WI38 (cell line): ENCODE results near the gene MCUR1.

Experiments
- H3K4me3 ChIP-seq: 2 replicates; pipeline ENCODE4 v1.5.1; 2011; ENCODE audit warnings: low read depth, mild to moderate bottlenecking, control low read depth, low read length
- TF ChIP-seq, protein P1 (sequence below): IDR thresholded peaks from 2 replicates; pipeline ENCODE4 v1.5.1; 2012; ENCODE audit warnings: low read depth, mild to moderate bottlenecking, control low read depth, low read length

The MCUR1 gene

DNA sequence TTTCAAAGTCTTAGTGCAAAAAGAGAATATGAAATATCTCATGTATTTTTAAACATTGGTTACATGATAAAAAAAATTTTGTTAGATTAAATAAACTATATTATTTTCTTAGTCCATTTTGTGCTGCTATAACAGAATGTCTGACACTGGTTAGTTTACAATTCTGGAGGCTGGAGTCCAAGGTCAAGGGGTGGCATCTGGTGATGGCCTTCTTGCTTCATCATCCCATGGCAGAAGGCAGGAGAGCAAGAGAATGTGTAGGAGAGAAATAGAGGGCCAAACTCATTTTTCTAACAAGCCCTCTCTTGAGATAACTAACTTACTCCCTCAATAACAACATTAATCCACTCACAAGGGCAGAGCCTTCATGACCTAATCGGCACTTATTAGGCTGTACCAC is 11.5 kb upstream of the MCUR1 start:
- TF ChIP-seq, protein P1, sequence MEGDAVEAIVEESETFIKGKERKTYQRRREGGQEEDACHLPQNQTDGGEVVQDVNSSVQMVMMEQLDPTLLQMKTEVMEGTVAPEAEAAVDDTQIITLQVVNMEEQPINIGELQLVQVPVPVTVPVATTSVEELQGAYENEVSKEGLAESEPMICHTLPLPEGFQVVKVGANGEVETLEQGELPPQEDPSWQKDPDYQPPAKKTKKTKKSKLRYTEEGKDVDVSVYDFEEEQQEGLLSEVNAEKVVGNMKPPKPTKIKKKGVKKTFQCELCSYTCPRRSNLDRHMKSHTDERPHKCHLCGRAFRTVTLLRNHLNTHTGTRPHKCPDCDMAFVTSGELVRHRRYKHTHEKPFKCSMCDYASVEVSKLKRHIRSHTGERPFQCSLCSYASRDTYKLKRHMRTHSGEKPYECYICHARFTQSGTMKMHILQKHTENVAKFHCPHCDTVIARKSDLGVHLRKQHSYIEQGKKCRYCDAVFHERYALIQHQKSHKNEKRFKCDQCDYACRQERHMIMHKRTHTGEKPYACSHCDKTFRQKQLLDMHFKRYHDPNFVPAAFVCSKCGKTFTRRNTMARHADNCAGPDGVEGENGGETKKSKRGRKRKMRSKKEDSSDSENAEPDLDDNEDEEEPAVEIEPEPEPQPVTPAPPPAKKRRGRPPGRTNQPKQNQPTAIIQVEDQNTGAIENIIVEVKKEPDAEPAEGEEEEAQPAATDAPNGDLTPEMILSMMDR = no peak
- H3K4me3 ChIP-seq = no peak overlapping the region

DNA sequence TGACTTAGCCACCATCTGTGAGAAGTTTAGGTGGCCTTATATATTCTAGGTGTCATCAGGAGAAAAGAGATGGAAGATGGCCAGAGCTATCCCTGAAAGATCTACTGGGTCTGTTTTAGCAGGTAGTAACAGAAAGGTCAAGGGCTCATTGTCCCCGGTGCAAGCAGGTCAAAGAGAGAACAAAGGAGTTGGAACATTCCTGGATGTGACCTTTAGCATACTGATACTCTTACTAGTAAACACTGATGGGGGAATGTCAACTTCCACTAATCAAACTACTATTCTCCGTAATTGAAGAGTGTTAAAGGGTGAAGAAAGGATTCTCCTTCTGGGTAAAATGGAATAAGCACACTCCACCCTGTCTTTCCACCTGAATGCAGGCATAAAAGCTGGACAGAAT is 4.0 kb upstream of the MCUR1 start:
- TF ChIP-seq, protein P1 = no peak
- no peak overlapping the region for H3K4me3 ChIP-seq

DNA sequence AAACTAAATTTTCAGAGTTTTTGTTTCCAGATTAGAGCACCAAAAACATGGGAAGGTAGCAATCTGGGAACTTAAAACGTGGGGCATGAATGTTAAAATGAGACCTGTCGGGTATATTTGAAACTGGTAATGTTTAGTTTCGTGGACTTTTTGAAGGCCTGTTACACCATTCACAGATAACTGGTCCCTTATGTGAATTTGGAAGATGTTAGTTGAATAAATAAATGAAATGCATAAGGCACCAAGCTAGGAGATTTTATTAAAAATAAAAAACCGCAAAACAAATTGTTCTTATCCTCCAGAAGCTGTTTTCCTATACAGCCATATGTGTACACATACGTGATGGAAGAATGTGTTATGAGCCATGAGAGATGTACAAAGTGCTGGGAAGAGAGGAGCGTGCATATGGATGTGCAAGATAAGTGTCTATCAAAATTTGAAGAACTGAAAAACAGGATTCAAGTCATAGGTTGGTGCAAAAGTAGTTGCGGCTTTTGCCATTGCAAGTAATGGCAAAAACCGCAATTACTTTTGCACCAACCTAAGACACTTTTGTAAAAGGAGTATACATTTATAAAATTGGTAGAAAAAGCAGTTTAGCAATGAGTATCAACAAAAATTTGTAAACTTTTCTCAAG is 700 bp upstream of the MCUR1 start:
- TF ChIP-seq, protein P1 = no peak
- H3K4me3 ChIP-seq = peak overlapping the region; percentile 67

DNA sequence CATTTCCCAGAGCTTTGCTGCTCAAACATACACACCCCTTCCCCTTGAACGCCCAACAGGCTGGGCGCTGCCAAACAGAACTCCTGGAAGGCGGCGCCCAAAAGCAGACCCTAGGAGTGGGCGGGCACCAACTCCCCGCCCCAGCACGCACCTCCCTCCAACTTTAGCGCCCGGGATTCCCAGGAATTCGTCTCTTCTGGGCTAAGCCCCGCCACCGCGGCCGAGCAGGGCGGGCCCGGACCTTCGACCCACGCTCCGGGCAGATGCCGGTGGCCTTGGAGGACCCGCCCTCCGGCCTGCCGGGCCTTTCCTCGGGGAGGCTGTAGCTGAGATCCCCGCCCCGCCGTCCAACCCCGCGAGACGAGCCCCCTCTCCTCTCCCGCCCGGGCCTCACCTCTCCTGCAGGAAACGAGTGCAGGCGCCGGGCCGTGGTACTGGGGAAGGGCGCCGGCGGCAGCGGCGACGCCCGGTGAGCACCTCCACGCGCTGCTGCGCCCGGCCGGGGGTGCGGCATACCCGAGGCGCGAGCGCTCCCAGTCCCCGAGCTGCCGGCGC is 659 bp downstream of the MCUR1 start:
- TF ChIP-seq, protein P1 = no peak
- peak overlapping the region; percentile 67 for H3K4me3 ChIP-seq

DNA sequence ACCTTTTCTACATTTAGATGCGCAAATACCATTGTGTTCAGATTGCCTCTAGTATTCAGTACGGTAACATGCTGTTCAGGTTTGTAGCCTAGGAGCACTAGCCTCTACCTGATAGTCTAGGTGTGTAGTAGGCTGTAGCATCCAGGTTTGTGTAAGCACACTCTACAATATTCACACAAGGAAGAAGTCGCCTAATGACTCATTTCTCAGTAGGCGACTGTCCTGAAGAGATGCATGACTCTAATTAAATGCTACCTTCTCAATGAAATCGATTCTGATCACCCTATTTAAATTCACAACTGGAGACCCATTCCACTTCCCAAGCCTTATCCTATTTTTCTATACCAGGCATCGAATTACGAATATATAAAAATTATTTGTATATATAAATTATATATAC is 1.3 kb downstream of the MCUR1 start:
- peak overlapping the region; percentile 67 for H3K4me3 ChIP-seq
- TF ChIP-seq, protein P1 = no peak

DNA sequence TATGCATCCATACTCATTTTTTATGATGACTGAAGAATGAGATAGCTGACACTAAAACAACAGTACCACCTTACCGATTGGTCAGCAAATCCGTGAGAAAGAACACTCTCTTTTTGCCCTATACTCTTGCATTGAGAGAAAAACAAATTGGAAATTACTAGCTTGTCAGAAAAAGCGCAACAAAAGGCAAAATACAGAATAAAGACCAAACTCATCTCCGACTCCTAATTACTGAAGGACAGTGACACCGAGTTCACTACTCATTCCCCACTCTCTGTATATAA is 2.1 kb downstream of the MCUR1 start:
- H3K4me3 ChIP-seq = no peak overlapping the region
- TF ChIP-seq, protein P1 = no peak

DNA sequence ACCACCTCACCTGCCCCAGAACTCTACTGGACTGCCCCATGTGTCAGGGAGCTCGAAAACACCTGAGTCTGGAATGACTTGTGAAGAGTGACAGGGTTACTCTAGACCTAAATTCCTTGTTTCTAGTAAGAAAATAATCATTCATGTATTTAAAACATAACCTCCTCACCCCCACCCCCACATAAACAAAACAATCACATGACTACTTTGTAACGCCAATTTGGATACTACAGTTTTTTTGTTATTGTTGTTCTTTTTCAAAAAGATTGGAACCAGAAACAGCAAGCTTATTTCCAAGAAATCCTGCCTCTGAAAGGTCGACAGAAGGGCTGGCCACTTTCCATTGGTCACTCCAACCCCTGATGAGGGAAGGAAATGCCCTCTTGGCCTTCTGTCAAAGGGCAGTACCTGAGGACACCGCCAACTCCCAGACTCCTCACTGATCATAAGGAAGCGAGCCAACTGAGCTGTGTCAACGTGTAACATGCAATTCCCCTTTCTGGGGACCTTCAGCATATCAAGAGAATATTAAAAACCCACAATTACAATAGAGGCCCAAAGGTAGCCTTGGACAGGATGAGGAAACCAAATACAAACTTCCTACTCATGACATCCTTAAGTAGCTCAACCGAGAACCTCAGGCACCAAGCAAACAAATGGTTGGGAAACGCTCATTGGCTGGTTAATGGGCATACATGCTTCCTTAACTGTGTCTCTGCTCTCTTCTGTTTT is 2.6 kb downstream of the MCUR1 start:
- TF ChIP-seq, protein P1 = no peak
- H3K4me3 ChIP-seq = no peak overlapping the region
